NCI-H2196 treated with DMSO at 0.1 percent for 48 hours (cell line): ENCODE measurements around the gene LMO4.

Experiments used
- DNase-seq: peaks from one replicate; lab custom pipeline; 2025; ENCODE audit not compliant: unreplicated experiment; lab: John Stamatoyannopoulos, UW

The LMO4 gene

GRCh38 chr1:87356591-87356990 lies 27.9 kb downstream of the LMO4 start:
- DNase-seq = no peak

GRCh38 chr1:87358219-87358618 lies 29.5 kb downstream of the LMO4 start:
- no peak for DNase-seq

- no peak for DNase-seq
Measured at GRCh38 chr1:87359586-87359985, 30.9 kb downstream of the LMO4 start.

GRCh38 chr1:87362063-87362833 lies 33.6 kb downstream of the LMO4 start:
- no peak for DNase-seq

DNA sequence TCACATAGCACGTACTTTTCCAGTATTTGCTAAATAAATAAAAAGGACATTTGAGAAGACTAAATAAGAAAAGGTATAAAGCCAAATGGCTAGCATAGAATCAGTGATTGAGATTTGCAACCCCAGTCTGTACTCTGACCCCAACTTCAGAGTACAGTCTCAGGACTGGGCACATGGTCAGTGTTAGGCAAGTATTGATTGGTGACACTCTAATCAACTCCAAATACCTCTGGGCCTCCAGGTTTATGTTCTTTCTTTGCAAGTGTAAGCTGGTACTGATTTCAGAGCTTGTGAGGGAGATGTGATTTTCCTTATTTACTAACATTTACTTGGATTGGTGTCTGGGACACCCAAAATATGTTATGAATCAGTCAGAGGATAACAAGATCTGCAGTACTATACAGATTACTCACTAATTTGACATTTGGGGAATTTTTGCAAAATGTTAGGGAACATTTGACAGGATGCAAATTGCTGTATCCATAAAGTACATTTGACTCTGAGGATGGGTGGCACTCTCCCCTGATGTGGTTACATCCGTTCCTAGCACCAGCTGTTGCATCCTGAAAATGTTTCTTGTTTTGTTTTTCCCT lies 34.2 kb downstream of the LMO4 start:
- no peak for DNase-seq

- no peak for DNase-seq
Measured at GRCh38 chr1:87367549-87367948, 38.9 kb downstream of the LMO4 start.

DNA sequence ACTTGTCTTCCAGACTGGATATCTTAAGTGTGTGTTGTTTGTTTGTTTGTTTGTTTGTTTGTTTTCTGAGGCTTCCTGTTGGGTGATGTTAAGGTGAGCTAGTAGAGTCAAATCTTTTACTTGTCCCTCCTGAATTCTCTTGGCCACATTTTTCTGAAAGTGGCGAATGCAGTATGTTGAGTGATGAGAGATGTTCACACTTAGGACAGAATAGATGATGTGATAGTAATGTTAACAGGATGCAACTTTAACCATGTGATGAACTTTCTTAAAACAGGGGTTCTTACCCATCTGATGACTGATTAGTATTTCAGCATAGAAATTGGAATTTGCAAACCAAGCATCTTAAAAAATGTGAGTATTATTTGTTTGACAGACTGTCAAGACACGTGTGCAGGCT lies 40.2 kb downstream of the LMO4 start:
- DNase-seq = no peak

GRCh38 chr1:87369736-87370478 lies 41.2 kb downstream of the LMO4 start:
- DNase-seq = no peak

DNA sequence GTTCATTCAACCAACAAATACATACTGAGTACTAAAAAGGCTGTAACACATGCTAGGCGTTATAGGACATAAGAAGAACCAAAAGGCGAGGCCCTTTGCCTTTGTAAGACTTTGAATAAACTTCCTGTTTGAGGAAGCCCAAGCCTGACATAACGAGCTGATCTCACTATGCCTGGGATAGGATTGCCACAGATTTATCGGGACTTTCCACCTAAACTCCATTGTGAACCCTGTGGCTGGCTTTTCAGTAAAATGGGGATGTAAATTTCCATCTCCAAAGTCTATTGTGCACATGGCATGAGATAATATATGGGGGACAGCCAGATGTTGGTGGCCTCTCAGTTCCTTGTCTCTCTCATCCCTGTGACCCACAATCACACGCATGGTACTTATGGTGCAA lies 41.9 kb downstream of the LMO4 start:
- no peak for DNase-seq

DNA sequence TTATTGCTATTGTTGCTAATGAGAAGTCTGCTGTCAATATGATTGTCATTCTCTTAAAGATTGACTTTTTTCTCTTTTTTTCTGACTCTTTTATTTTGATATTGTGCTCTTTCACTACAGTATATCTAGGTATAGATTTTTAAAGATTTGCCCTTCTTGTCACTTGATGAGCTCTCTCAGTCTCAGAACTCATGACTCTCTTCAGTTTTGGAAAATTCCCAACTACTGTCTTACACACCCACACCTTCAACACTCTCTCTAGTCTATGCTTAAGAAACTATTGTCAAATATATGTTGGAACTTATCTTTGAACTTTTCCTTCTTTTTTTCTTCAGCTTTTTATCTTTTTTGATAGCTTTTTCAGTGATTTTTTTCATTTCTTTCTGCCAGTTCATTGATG lies 50.6 kb downstream of the LMO4 start:
- no peak for DNase-seq

- DNase-seq = no peak
Measured at GRCh38 chr1:87386217-87386790, 57.6 kb downstream of the LMO4 start.

DNA sequence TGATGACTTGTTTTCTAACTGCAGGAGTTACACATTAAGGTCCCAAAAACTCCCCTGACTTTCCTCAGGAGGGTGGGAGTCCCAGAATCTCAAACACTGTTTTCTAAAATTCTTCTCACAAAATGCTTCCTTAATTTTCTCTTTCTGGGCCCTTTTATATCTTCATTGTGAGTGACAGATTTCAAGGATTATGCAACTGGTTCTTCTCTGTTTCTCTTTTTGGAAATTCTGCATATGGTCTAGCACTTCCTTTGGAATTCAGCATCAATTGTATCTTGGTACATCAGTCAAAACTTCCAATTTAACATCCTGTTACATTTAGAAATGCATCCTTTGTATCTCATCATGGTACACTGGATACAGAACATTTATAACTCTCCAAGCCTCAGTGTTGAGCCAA lies 59.7 kb downstream of the LMO4 start:
- DNase-seq = no peak

- no peak for DNase-seq
Measured at GRCh38 chr1:87389011-87389410, 60.3 kb downstream of the LMO4 start.

DNA sequence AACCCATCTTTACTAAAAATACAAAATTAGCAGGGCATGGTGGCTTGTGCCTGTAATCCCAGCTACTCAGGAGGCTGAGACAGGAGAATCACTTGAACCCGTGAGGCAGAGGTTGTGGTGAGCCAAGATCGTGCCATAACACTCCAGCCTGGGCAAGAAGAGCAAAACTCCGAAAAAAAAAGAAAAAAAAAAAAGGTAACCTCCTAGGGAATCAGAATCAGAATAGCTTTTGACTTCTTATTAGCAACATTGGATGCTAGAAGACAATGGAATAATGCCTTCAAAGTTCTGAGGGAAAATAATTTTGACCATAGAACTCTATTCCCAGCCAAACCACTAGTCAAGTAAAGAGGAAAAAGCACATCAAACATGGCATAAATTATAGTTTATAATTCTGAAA lies 60.9 kb downstream of the LMO4 start:
- no peak for DNase-seq

- DNase-seq = no peak
Measured at GRCh38 chr1:87392248-87393192, 63.8 kb downstream of the LMO4 start.

DNA sequence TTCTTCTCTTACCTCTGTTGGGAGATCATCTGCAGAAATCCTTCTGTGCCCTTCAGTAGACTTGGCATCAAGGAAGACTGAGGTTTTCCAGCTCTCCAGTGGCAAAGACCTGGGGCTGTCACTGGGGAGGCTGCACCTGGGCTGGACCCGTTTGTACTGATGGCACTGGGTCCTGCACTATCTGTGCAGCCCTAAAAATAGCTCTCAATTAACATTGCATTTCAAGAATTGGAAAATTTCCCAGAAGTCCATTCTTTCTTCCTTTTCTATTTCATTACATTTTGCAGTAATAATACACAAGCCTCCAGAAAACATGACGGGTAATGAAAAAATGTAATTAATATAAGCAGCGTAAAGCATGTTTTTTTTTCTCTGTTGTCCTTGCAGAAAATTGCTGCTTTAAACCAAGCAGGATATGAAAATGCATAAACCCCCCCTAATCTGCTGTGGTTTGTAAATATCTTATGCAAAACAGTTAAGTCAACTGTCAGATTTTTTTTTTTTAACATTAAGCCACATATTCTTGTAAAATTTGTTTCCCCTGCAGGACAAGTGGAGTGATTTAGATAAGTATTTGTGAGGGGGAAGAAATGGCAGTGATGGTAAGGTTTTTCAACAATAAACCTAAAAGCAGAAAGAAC lies 64.9 kb downstream of the LMO4 start:
- no peak for DNase-seq

- no peak for DNase-seq
Measured at GRCh38 chr1:87394513-87394912, 65.8 kb downstream of the LMO4 start.

GRCh38 chr1:87394982-87395381 lies 66.3 kb downstream of the LMO4 start:
- no peak for DNase-seq
